Skin of body (tissue), 2 donors: ENCODE results near the gene ARHGAP25. TPM values are rescaled to one million over a fixed set of nuclear protein-coding genes. Genes with fewer than 3 reads are reported as not detected.

ENCODE experiments used
- DNase-seq: peaks from one replicate; lab custom pipeline; 2025; lab: John Stamatoyannopoulos, UW
- total RNA-seq: library from RNA; depleted of rRNA; stranded (reverse); fragments of >200 nt; gene quantifications from one replicate; pipeline ENCODE4 v1.2.3, GENCODE V29; 2014

ARHGAP25 gene
- total RNA-seq, 1 donor from 2014 or later = 5.8 TPM

GRCh38 chr2:68742626-68743415 is 8.2 kb downstream of the ARHGAP25 start:
- DNase-seq = no peak

- no peak for DNase-seq
Observed at GRCh38 chr2:68743531-68743930, 8.9 kb downstream of the ARHGAP25 start.

- DNase-seq = no peak
Observed at GRCh38 chr2:68744366-68744912, 9.8 kb downstream of the ARHGAP25 start.

GRCh38 chr2:68745006-68745405 is 10.4 kb downstream of the ARHGAP25 start:
- no peak for DNase-seq

GRCh38 chr2:68746408-68746807 is 11.8 kb downstream of the ARHGAP25 start:
- DNase-seq = no peak

GRCh38 chr2:68747413-68747812 is 12.8 kb downstream of the ARHGAP25 start:
- DNase-seq = no peak

- DNase-seq = no peak
Observed at GRCh38 chr2:68747900-68748299, 13.3 kb downstream of the ARHGAP25 start.

- no peak for DNase-seq
Observed at GRCh38 chr2:68748568-68748967, 14.0 kb downstream of the ARHGAP25 start.

GRCh38 chr2:68749345-68749744 is 14.7 kb downstream of the ARHGAP25 start:
- DNase-seq = no peak

- DNase-seq = no peak
Observed at GRCh38 chr2:68750592-68751396, 16.2 kb downstream of the ARHGAP25 start.

- peak; percentile 65 for DNase-seq
Observed at GRCh38 chr2:68751397-68752339, 17.1 kb downstream of the ARHGAP25 start.

GRCh38 chr2:68753318-68753717 is 18.7 kb downstream of the ARHGAP25 start:
- DNase-seq = no peak

- DNase-seq = no peak
Observed at GRCh38 chr2:68755071-68755470, 20.5 kb downstream of the ARHGAP25 start.

- DNase-seq = no peak
Observed at GRCh38 chr2:68756178-68756577, 21.6 kb downstream of the ARHGAP25 start.

GRCh38 chr2:68757081-68757480 is 22.5 kb downstream of the ARHGAP25 start:
- DNase-seq = no peak

- no peak for DNase-seq
Observed at GRCh38 chr2:68762100-68762499, 27.5 kb downstream of the ARHGAP25 start.

- no peak for DNase-seq
Observed at GRCh38 chr2:68762665-68763064, 28.1 kb downstream of the ARHGAP25 start.

- DNase-seq = no peak
Observed at GRCh38 chr2:68764041-68764805, 29.6 kb downstream of the ARHGAP25 start.

GRCh38 chr2:68764806-68765311 is 30.2 kb downstream of the ARHGAP25 start:
- DNase-seq = no peak

GRCh38 chr2:68765739-68766375 is 31.2 kb downstream of the ARHGAP25 start:
- no peak for DNase-seq
